ENCODE results near the gene LRRC36. TPM values are rescaled to one million over a fixed set of nuclear protein-coding genes. Genes with fewer than 3 reads are reported as not detected.

The LRRC36 gene
- total RNA-seq, 1 experiment from 2014 or later, result not detected

GRCh38 chr16:67397812-67398545 lies 71.4 kb downstream of the LRRC36 start:
- Histone ChIP-seq H3K9me3 (ENCODE audit: low read length) (no peaks in the 10 kb centered on the region), H3K4me3 (ENCODE audit: low read length) (no peak overlapping the region), H4K20me1 (ENCODE audit: insufficient read depth, low read depth, low read length) (no peaks in the 10 kb centered on the region), H3K27ac (ENCODE audit: low read length) (no peak overlapping the region), H3K9me2 (replicated peaks; ENCODE audit: insufficient read depth, low read length) (no peaks in the 10 kb centered on the region), H3K9ac (ENCODE audit: low read length) (no peak overlapping the region), H3K36me3 (ENCODE audit: insufficient read depth, low read length) (no peaks in the 10 kb centered on the region), H3K4me1 (ENCODE audit: low read length) (peaks cover 13% of the 10 kb centered on the region), H3K27me3 (ENCODE audit: low read length) (no peaks in the 10 kb centered on the region), H3K79me2 (ENCODE audit: low read length) (no peaks in the 10 kb centered on the region), H2AFZ (ENCODE audit: low read length) (no peak overlapping the region), H3K4me2 (ENCODE audit: low read depth, low read length, poor library complexity, severe bottlenecking) (no peak overlapping the region)
- DNase-seq, result peak; percentile 67

DNA sequence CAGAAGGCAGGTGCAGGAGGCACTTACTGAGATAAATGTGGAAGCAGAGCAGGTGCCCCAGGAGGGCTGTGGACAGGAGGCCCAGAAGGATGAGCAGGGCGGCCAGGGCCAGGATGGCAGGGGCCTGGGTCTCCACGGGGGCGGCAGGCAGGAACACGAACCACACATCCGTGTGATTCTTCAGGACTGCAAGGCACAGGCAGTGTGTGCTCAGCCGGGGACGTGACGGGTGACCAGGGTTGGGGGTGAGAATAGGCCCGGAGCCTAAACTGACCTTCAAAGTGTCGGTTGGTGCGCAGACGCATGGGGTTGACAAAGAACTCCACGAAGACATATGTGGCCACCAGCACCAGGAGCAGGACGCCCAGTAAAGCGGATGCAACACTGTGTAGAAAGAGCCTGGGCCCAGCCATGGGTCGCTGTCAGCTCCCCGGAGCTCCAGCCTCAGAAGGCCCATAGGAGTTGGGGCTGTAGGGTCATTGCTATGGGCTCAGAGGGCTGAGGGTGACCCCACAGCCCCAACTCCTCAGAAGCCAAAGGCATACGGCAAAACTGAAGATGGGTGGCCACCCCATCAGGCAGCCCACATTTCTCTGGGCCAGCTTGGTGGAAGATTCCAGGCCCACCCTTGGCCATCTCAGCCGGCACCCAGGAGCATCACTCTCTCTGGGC lies 72.1 kb downstream of the LRRC36 start:
- Histone ChIP-seq H4K20me1 (ENCODE audit: insufficient read depth, low read depth, low read length) (no peaks in the 10 kb centered on the region), H3K27me3 (ENCODE audit: low read length) (no peaks in the 10 kb centered on the region), H3K27ac (ENCODE audit: low read length) (no peak overlapping the region), H3K9ac (ENCODE audit: low read length) (no peak overlapping the region), H3K36me3 (ENCODE audit: insufficient read depth, low read length) (no peaks in the 10 kb centered on the region), H2AFZ (ENCODE audit: low read length) (no peak overlapping the region), H3K79me2 (ENCODE audit: low read length) (no peaks in the 10 kb centered on the region), H3K9me2 (replicated peaks; ENCODE audit: insufficient read depth, low read length) (no peaks in the 10 kb centered on the region), H3K9me3 (ENCODE audit: low read length) (no peaks in the 10 kb centered on the region), H3K4me1 (ENCODE audit: low read length) (peaks cover 13% of the 10 kb centered on the region), H3K4me2 (ENCODE audit: low read depth, low read length, poor library complexity, severe bottlenecking) (no peak overlapping the region), H3K4me3 (ENCODE audit: low read length) (no peak overlapping the region)
- DNase-seq, result no peak

- H3K36me3 ChIP-seq (ENCODE audit: insufficient read depth, low read length), result no peaks in the 10 kb centered on the region
- H3K79me2 ChIP-seq (ENCODE audit: low read length), result no peaks in the 10 kb centered on the region
- no peak overlapping the region for H3K4me2 ChIP-seq (ENCODE audit: low read depth, low read length, poor library complexity, severe bottlenecking)
- no peak overlapping the region; the same call in 1 of the 2 replicates for H2AFZ ChIP-seq (ENCODE audit: low read length)
- no peaks in the 10 kb centered on the region for H3K9me2 ChIP-seq (replicated peaks; ENCODE audit: insufficient read depth, low read length)
- peaks cover 13% of the 10 kb centered on the region for H3K4me1 ChIP-seq (ENCODE audit: low read length)
- no peak overlapping the region for H3K27ac ChIP-seq (ENCODE audit: low read length)
- no peak overlapping the region for H3K9ac ChIP-seq (ENCODE audit: low read length)
- no peaks in the 10 kb centered on the region for H3K9me3 ChIP-seq (ENCODE audit: low read length)
- H3K4me3 ChIP-seq (ENCODE audit: low read length), result no peak overlapping the region
- peak; percentile 87 for DNase-seq
- H4K20me1 ChIP-seq (ENCODE audit: insufficient read depth, low read depth, low read length), result no peaks in the 10 kb centered on the region
- H3K27me3 ChIP-seq (ENCODE audit: low read length), result no peaks in the 10 kb centered on the region
Observed at GRCh38 chr16:67399218-67399733, 72.7 kb downstream of the LRRC36 start.

DNA sequence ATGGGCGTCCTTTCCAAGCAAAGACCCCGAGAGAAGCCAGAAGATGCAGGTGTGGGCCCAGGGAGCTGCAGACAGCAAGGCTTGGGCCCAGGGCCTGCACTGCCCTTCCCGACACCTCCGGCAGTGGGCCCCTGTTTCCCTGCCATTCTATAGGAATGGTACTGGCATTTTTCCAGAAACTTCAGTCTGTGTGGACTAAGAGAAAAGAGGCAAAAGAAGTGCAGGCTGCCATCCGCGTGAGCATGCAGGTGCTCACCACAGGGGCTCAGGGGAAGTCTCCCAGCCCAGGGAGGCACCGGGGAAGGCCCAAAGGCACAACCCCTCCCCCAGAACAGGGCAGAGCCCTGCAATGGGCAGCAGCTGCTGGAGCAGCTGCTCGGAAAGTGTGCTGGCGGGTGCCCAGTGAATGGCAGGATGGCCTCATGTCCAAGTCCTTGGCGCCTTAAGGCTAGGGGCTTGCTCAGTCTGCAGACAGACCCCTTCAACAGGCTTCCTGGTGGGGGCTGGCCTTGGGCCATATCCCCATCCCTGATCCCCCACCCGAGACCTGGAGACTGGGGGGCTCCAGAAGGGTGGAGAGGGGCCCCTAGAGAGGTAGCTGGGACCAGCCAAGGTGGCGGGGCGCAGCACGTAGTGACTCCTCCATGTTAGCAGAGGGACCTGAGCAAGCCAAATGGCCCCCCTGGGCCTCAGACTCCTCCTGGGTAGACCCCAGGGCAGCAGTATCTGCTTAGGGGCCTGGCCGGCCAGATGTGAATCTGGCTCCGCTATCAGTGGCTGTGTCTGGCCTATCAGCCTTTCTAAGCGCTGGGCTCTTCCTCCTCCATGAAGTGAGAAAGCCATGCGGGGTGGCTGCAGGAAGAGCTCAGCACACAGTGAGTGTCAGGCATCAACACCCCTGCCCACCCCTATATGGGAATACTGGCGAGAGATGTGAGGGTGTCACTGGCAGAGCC lies 73.4 kb downstream of the LRRC36 start:
- DNase-seq, result no peak
- Histone ChIP-seq H3K79me2 (ENCODE audit: low read length) (no peaks in the 10 kb centered on the region), H4K20me1 (ENCODE audit: insufficient read depth, low read depth, low read length) (no peaks in the 10 kb centered on the region), H3K9me2 (replicated peaks; ENCODE audit: insufficient read depth, low read length) (no peaks in the 10 kb centered on the region), H2AFZ (ENCODE audit: low read length) (no peak overlapping the region), H3K4me2 (ENCODE audit: low read depth, low read length, poor library complexity, severe bottlenecking) (no peak overlapping the region), H3K4me3 (ENCODE audit: low read length) (no peak overlapping the region), H3K27ac (ENCODE audit: low read length) (no peak overlapping the region), H3K4me1 (ENCODE audit: low read length) (peaks cover 13% of the 10 kb centered on the region), H3K9ac (ENCODE audit: low read length) (no peak overlapping the region), H3K9me3 (ENCODE audit: low read length) (no peaks in the 10 kb centered on the region), H3K36me3 (ENCODE audit: insufficient read depth, low read length) (no peaks in the 10 kb centered on the region), H3K27me3 (ENCODE audit: low read length) (no peaks in the 10 kb centered on the region)

DNA sequence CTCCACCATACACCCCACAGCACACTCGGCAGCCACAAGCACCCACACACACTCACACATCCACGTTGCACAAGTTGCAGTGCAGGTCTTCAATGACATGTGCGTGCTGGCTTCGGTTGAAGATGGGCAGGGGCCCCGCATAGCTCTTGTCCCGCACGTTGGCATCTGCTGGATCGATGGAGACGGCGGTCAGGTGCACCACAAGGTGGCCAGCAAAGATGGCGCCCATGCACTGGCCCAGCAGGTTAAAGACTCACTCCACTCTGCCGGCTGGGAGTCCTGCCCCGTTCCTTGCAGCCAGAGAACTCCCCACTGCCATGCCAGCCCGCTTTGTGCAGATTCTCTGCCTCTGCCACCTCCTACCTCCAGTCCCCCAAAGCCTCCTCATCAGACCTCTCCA lies 74.3 kb downstream of the LRRC36 start:
- no peaks in the 10 kb centered on the region for H3K9me2 ChIP-seq (replicated peaks; ENCODE audit: insufficient read depth, low read length)
- H3K27me3 ChIP-seq (ENCODE audit: low read length), result no peaks in the 10 kb centered on the region
- no peaks in the 10 kb centered on the region for H3K79me2 ChIP-seq (ENCODE audit: low read length)
- no peak overlapping the region for H3K4me3 ChIP-seq (ENCODE audit: low read length)
- H3K4me1 ChIP-seq (ENCODE audit: low read length), result peaks cover 11% of the 10 kb centered on the region
- no peak for DNase-seq
- no peaks in the 10 kb centered on the region for H4K20me1 ChIP-seq (ENCODE audit: insufficient read depth, low read depth, low read length)
- H2AFZ ChIP-seq (ENCODE audit: low read length), result no peak overlapping the region
- H3K9me3 ChIP-seq (ENCODE audit: low read length), result no peaks in the 10 kb centered on the region
- no peak overlapping the region for H3K27ac ChIP-seq (ENCODE audit: low read length)
- H3K4me2 ChIP-seq (ENCODE audit: low read depth, low read length, poor library complexity, severe bottlenecking), result no peak overlapping the region
- no peak overlapping the region for H3K9ac ChIP-seq (ENCODE audit: low read length)
- H3K36me3 ChIP-seq (ENCODE audit: insufficient read depth, low read length), result no peaks in the 10 kb centered on the region

DNA sequence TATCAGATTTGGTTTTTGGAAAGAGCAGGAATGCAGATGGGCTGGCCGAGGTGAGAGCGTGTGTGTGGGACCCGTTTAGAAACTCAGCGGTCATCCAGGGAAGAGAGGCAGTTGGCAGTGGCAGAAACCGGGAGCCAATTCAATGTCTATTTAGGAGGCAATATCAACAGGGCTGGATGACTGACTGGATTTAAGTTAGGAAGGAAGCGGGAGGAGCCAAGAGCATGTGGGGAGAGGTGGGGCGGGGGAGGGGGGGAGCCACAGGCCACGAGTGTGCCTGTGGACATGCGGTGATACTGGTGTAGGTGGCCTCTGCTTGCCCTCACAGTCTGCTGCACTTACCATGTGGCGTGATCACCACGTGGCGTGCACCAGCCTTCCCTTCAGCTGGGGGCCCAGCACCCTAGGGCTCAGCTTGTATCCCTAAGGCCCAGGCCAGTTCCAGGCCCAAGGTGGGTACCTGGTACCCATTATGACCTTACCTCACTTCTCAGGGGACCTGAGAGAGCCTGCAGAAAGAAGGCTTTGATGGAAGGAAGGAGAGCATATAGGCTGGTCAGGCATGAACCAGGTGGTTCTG lies 77.5 kb downstream of the LRRC36 start:
- no peaks in the 10 kb centered on the region for H3K36me3 ChIP-seq (ENCODE audit: insufficient read depth, low read length)
- no peak overlapping the region for H3K4me2 ChIP-seq (ENCODE audit: low read depth, low read length, poor library complexity, severe bottlenecking)
- H3K9me2 ChIP-seq (replicated peaks; ENCODE audit: insufficient read depth, low read length), result no peaks in the 10 kb centered on the region
- no peaks in the 10 kb centered on the region for H3K27me3 ChIP-seq (ENCODE audit: low read length)
- no peak overlapping the region for H2AFZ ChIP-seq (ENCODE audit: low read length)
- no peak overlapping the region for H3K9ac ChIP-seq (ENCODE audit: low read length)
- H3K9me3 ChIP-seq (ENCODE audit: low read length), result no peaks in the 10 kb centered on the region
- no peak overlapping the region for H3K27ac ChIP-seq (ENCODE audit: low read length)
- H3K4me1 ChIP-seq (ENCODE audit: low read length), result no peaks in the 10 kb centered on the region
- no peak overlapping the region for H3K4me3 ChIP-seq (ENCODE audit: low read length)
- no peaks in the 10 kb centered on the region for H4K20me1 ChIP-seq (ENCODE audit: insufficient read depth, low read depth, low read length)
- no peak for DNase-seq
- H3K79me2 ChIP-seq (ENCODE audit: low read length), result no peaks in the 10 kb centered on the region

GRCh38 chr16:67404740-67405226 lies 78.2 kb downstream of the LRRC36 start:
- no peaks in the 10 kb centered on the region for H3K36me3 ChIP-seq (ENCODE audit: insufficient read depth, low read length)
- H3K9me3 ChIP-seq (ENCODE audit: low read length), result no peaks in the 10 kb centered on the region
- no peak overlapping the region for H3K4me2 ChIP-seq (ENCODE audit: low read depth, low read length, poor library complexity, severe bottlenecking)
- no peak for DNase-seq
- H4K20me1 ChIP-seq (ENCODE audit: insufficient read depth, low read depth, low read length), result no peaks in the 10 kb centered on the region
- no peaks in the 10 kb centered on the region for H3K9me2 ChIP-seq (replicated peaks; ENCODE audit: insufficient read depth, low read length)
- no peak overlapping the region for H2AFZ ChIP-seq (ENCODE audit: low read length)
- no peaks in the 10 kb centered on the region for H3K27me3 ChIP-seq (ENCODE audit: low read length)
- no peaks in the 10 kb centered on the region for H3K79me2 ChIP-seq (ENCODE audit: low read length)
- no peak overlapping the region for H3K4me3 ChIP-seq (ENCODE audit: low read length)
- no peaks in the 10 kb centered on the region for H3K4me1 ChIP-seq (ENCODE audit: low read length)
- H3K27ac ChIP-seq (ENCODE audit: low read length), result no peak overlapping the region
- no peak overlapping the region for H3K9ac ChIP-seq (ENCODE audit: low read length)
